Measurements from ENCODE around the gene PMEPA1.
A peak's percentile ranks its signal among the peaks of the same experiment; 100 is the strongest.

The PMEPA1 gene

GRCh38 chr20:57677584-57677982 lies 32.2 kb downstream of the PMEPA1 start:
- DNase-seq = no peak

GRCh38 chr20:57676589-57677583 lies 32.9 kb downstream of the PMEPA1 start:
- no peak for DNase-seq

GRCh38 chr20:57675773-57676172 lies 34.0 kb downstream of the PMEPA1 start:
- DNase-seq = no peak

GRCh38 chr20:57672953-57673575 lies 36.8 kb downstream of the PMEPA1 start:
- DNase-seq = no peak

- peak in 30 of 51 donors; percentile 6 to 55 (median 34) for DNase-seq
Observed at GRCh38 chr20:57672164-57672563, 37.7 kb downstream of the PMEPA1 start.

- no peak for DNase-seq
Observed at GRCh38 chr20:57671662-57672061, 38.2 kb downstream of the PMEPA1 start.

GRCh38 chr20:57671072-57671391 lies 38.8 kb downstream of the PMEPA1 start:
- no peak for DNase-seq

GRCh38 chr20:57670288-57671071 lies 39.3 kb downstream of the PMEPA1 start:
- no peak for DNase-seq

GRCh38 chr20:57669632-57670031 lies 40.2 kb downstream of the PMEPA1 start:
- no peak for DNase-seq

- DNase-seq = no peak
Observed at GRCh38 chr20:57667924-57668782, 41.7 kb downstream of the PMEPA1 start.

- DNase-seq = no peak
Observed at GRCh38 chr20:57667388-57667787, 42.4 kb downstream of the PMEPA1 start.

GRCh38 chr20:57666834-57667157 lies 43.0 kb downstream of the PMEPA1 start:
- DNase-seq = no peak

GRCh38 chr20:57666106-57666833 lies 43.5 kb downstream of the PMEPA1 start:
- no peak for DNase-seq

GRCh38 chr20:57665589-57665971 lies 44.2 kb downstream of the PMEPA1 start:
- no peak for DNase-seq

- no peak for DNase-seq
Observed at GRCh38 chr20:57664924-57665588, 44.8 kb downstream of the PMEPA1 start.

GRCh38 chr20:57664476-57664875 lies 45.3 kb downstream of the PMEPA1 start:
- DNase-seq = no peak

GRCh38 chr20:57663681-57664451 lies 45.9 kb downstream of the PMEPA1 start:
- no peak for DNase-seq

- DNase-seq = no peak
Observed at GRCh38 chr20:57663241-57663640, 46.6 kb downstream of the PMEPA1 start.

Data from hypothalamus (tissue), 51 donors.